HG03457 (cell line): ENCODE measurements around the gene SPOCD1.

Experiments
- ATAC-seq: cut with Tn5 transposase; IDR thresholded peaks from one replicate; pipeline ENCODE4 v1.9.1; 2021; ENCODE audit warnings: moderate number of reproducible peaks; ENCODE audit not compliant: unreplicated experiment

The SPOCD1 gene

GRCh38 chr1:31757989-31758388 is 57.8 kb downstream of the SPOCD1 start:
- no peak for ATAC-seq

GRCh38 chr1:31757204-31757679 is 58.6 kb downstream of the SPOCD1 start:
- no peak for ATAC-seq

GRCh38 chr1:31756578-31756977 is 59.2 kb downstream of the SPOCD1 start:
- ATAC-seq = no peak

GRCh38 chr1:31755850-31756492 is 59.9 kb downstream of the SPOCD1 start:
- no peak for ATAC-seq

- no peak for ATAC-seq
Measured at GRCh38 chr1:31755197-31755611, 60.6 kb downstream of the SPOCD1 start.

- ATAC-seq = no peak
Measured at GRCh38 chr1:31754397-31754796, 61.4 kb downstream of the SPOCD1 start.

GRCh38 chr1:31753707-31754349 is 62.0 kb downstream of the SPOCD1 start:
- no peak for ATAC-seq

- ATAC-seq = no peak
Measured at GRCh38 chr1:31752952-31753475, 62.8 kb downstream of the SPOCD1 start.

- ATAC-seq = no peak
Measured at GRCh38 chr1:31752258-31752657, 63.6 kb downstream of the SPOCD1 start.

GRCh38 chr1:31751822-31752241 is 64.0 kb downstream of the SPOCD1 start:
- ATAC-seq = no peak

GRCh38 chr1:31750858-31751510 is 64.8 kb downstream of the SPOCD1 start:
- no peak for ATAC-seq

GRCh38 chr1:31749785-31750735 is 65.8 kb downstream of the SPOCD1 start:
- ATAC-seq = no peak

- ATAC-seq = no peak
Measured at GRCh38 chr1:31748365-31748764, 67.5 kb downstream of the SPOCD1 start.

- no peak for ATAC-seq
Measured at GRCh38 chr1:31747304-31747703, 68.5 kb downstream of the SPOCD1 start.

- ATAC-seq = no peak
Measured at GRCh38 chr1:31746687-31747086, 69.1 kb downstream of the SPOCD1 start.

GRCh38 chr1:31745946-31746670 is 69.7 kb downstream of the SPOCD1 start:
- ATAC-seq = no peak

- ATAC-seq = no peak
Measured at GRCh38 chr1:31745096-31745945, 70.5 kb downstream of the SPOCD1 start.

GRCh38 chr1:31744165-31744888 is 71.5 kb downstream of the SPOCD1 start:
- no peak for ATAC-seq
